NCI-H2196 (cell line): ENCODE results near the gene ELFN2.

Experiments
- DNase-seq: peaks from one replicate; lab custom pipeline; 2025; ENCODE audit not compliant: unreplicated experiment; lab: John Stamatoyannopoulos, UW

The ELFN2 gene

GRCh38 chr22:37324340-37325038, 102.8 kb downstream of the ELFN2 start:
- DNase-seq: no peak

DNA sequence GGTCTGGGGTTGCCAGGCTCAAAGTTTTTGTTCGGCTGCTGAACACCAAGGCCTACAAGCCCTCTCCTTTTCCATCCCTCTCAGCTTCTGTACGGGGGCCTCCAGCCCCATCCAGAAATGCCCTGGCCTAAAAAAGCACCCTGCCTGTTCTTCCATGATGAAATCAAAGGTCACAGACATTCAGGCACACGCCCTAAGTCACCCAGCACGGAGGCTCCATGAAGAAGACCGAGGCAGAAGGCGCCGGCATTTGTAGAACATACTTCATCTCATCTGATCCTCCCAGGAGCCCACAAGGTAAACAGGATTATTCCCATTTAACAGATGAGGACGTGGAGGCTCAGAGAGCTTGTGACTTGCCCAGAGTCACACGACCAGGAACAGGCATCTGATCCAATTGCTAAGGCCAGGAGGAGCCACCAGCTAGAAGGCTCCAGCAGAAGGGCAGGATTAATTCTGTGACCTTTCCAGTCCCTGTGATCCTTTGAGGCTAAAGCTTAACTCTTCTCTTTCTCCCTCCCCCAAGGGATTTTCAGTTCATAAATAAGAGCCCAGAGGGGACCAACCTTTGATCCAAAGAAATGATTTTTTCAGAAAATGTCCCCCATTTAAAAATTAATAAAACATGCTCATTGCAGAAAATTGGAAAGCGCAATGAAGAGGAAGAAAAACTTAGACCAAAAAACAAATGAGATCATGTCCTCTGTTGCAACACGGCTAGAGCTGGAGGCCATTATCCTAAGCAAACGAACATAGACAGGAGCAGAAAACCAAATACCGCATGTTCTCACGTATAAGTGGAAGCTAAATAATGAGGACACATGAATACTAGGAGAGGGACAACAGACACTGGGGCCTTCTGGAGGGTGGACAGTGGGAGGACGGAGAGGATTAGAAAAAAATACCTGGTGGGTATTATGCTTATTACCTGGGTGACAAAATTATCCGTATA, 106.3 kb downstream of the ELFN2 start:
- DNase-seq: no peak

GRCh38 chr22:37319469-37319868, 107.8 kb downstream of the ELFN2 start:
- no peak for DNase-seq

GRCh38 chr22:37318364-37319109, 108.7 kb downstream of the ELFN2 start:
- no peak for DNase-seq
